SK-N-MC (cell line): ENCODE results near the gene NRN1L.

Source experiments
- EZH2 ChIP-seq: fragments of 200-600 bp; sonication (generic); IDR thresholded peaks from one replicate; pipeline ENCODE4 v1.6.1; 2017; ENCODE audit warnings: antibody characterized with exemption
- FOXP2 ChIP-seq: optimal IDR thresholded peaks from 2 replicates; pipeline ENCODE3; 2011; ENCODE audit warnings: mild to moderate bottlenecking, moderate library complexity; ENCODE audit not compliant: insufficient read depth; ENCODE audit errors: extremely low read length, control extremely low read depth
- POLR2AphosphoS5 ChIP-seq: IDR thresholded peaks from 2 replicates; pipeline ENCODE4 v1.6.1; 2012; ENCODE audit warnings: mild to moderate bottlenecking, low read depth, low read length, borderline replicate concordance

- TF ChIP-seq POLR2AphosphoS5 (no peak), EZH2 (no peak), FOXP2 (no peak)
These were observed 13.4 kb upstream of the NRN1L start for GRCh38 chr16:67871256-67871655.
